Tibial nerve (tissue), 4 donors: Measurements from ENCODE around the gene CMSS1. TPM values are rescaled to one million over a fixed set of nuclear protein-coding genes. Genes with fewer than 3 reads are reported as not detected.
"Not testable (repeated sequence)": the region's sequence is repeated elsewhere in the genome, so short reads cannot be mapped to it uniquely, and the experiment has no call there.

Experiments used
- DNase-seq, 2 donors: peaks; one replicate each; pipeline ENCODE4 v3.0.0-alpha.2; 2019; ENCODE audit warnings: low spot score in 2 of 2
- H3K27ac ChIP-seq, 4 donors: fragments of 200-600 bp; sonication (generic) in 3 of 4; one replicate each; pipeline ENCODE4 v1.5.1; 2017 to 2019; ENCODE audit warnings: mild to moderate bottlenecking in 1 of 4
- H3K27me3 ChIP-seq, 2 donors: fragments of 200-600 bp; sonication (generic) in 1 of 2; one replicate each; pipeline versions ENCODE4 v1.5.1 to v1.6.0; 2017 to 2019
- H3K36me3 ChIP-seq, 3 donors: fragments of 200-600 bp; sonication (generic); one replicate each; pipeline ENCODE4 v1.5.1; 2018 to 2019
- H3K4me1 ChIP-seq, 4 donors: fragments of 200-600 bp; sonication (generic) in 3 of 4; one replicate each; pipeline ENCODE4 v1.5.1; 2017 to 2019
- H3K4me3 ChIP-seq, 4 donors: fragments of 200-600 bp; sonication (generic) in 3 of 4; one replicate each; pipeline ENCODE4 v1.5.1; 2017 to 2019; ENCODE audit warnings: mild to moderate bottlenecking in 1 of 4, moderate library complexity in 1 of 4
- H3K9me3 ChIP-seq, 4 donors: fragments of 200-600 bp; sonication (generic) in 3 of 4; one replicate each; pipeline ENCODE4 v1.5.1; 2017 to 2019
- EP300 ChIP-seq, 2 donors: sonication (generic); formaldehyde crosslinking; IDR thresholded peaks; one replicate each; pipeline ENCODE4 v1.6.1; 2017; ENCODE audit warnings: antibody characterized with exemption in 2 of 2, mild to moderate bottlenecking in 1 of 2
- POLR2A ChIP-seq, 2 donors: fragments of 450-650 bp; IDR thresholded peaks; one replicate each; pipeline ENCODE4 v1.6.1; 2017; ENCODE audit warnings: antibody characterized with exemption in 2 of 2, mild to moderate bottlenecking in 2 of 2, moderate library complexity in 2 of 2
- WGBS, 2 donors: methylation state at CpG; one replicate each; pipeline ENCODE4 v1.1.5; 2018; 5-methylcytosine and 5-hydroxymethylcytosine counted together
- total RNA-seq, 4 donors: library from RNA; depleted of rRNA; stranded (reverse); fragments of >200 nt; gene quantifications; one replicate each; pipeline ENCODE4 v1.1.0, GENCODE V29; 2016
- TF ChIP-seq, protein P1 (sequence below), 5 experiments: fragments of 200-600 bp in 3 of 5; fragments of 450-650 bp in 2 of 5; sonication (generic) in 3 of 5; IDR thresholded peaks; one replicate each; pipeline ENCODE4 v1.5.1; 2016 to 2019; ENCODE audit warnings: antibody characterized with exemption in 5 of 5, mild to moderate bottlenecking in 3 of 5, moderate library complexity in 2 of 5

Gene CMSS1
- total RNA-seq, 4 donors from 2014 or later, result 5.5 to 29.1 (median 15.7) TPM

DNA sequence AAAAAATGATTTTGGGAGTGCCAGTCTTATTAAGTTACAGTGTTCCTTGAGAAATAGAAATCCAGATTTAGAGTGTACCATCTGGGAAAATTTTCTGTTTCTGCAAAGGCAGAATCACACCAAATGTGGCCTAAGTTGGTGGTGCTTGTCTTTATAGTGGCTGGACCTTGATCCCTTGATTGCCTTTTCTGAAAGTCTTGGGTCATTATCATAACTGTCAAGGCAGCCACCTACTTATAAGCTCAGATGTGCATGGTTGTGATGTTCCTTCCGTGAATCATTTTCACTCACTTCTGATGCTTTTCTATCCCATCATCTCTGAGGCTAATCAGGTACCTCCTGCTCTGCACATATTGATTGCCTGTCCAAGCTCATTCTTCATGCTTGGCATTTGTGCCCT lies 20.1 kb downstream of the CMSS1 start:
- TF ChIP-seq POLR2A (IDR thresholded peaks at IDR 0.05) (no peak), EP300 (IDR thresholded peaks at IDR 0.05) (no peak)
- TF ChIP-seq, protein P1, sequence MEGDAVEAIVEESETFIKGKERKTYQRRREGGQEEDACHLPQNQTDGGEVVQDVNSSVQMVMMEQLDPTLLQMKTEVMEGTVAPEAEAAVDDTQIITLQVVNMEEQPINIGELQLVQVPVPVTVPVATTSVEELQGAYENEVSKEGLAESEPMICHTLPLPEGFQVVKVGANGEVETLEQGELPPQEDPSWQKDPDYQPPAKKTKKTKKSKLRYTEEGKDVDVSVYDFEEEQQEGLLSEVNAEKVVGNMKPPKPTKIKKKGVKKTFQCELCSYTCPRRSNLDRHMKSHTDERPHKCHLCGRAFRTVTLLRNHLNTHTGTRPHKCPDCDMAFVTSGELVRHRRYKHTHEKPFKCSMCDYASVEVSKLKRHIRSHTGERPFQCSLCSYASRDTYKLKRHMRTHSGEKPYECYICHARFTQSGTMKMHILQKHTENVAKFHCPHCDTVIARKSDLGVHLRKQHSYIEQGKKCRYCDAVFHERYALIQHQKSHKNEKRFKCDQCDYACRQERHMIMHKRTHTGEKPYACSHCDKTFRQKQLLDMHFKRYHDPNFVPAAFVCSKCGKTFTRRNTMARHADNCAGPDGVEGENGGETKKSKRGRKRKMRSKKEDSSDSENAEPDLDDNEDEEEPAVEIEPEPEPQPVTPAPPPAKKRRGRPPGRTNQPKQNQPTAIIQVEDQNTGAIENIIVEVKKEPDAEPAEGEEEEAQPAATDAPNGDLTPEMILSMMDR (IDR thresholded peaks at IDR 0.05), result no peak
- DNase-seq, result no peak
- no peaks in the 10 kb centered on the region for H3K9me3 ChIP-seq

DNA sequence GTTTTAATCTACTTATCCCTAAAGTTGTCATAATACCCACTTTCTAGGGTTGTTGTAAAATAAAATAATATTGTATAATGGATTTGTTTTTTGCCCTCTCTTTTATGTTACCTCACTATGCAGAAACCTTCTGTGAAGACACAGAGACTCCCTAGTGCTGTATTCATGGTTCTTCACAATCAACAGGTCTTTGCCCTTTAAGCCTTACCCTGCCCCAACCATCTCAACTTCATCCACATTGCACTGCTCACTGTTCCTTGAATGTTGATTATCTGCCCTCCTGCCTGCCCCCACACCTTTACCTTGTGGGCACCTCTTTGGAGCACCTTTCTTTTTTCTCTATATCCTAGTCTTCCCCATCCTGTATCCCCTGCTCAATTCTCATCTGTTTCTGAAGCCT lies 21.1 kb downstream of the CMSS1 start:
- Histone ChIP-seq H3K27ac (no peak overlapping the region), H3K4me1 (peaks cover 0 to 17% (median 9%) of the 10 kb centered on the region in 4 donors), H3K36me3 (no peaks in the 10 kb centered on the region), H3K4me3 (no peak overlapping the region), H3K27me3 (no peaks in the 10 kb centered on the region), H3K9me3 (no peaks in the 10 kb centered on the region)
- no peak for TF ChIP-seq EP300 (IDR thresholded peaks at IDR 0.05)
- no peak for TF ChIP-seq POLR2A (IDR thresholded peaks at IDR 0.05)
- TF ChIP-seq, protein P1 (IDR thresholded peaks at IDR 0.05), result no peak
- no peak for DNase-seq

More for the DNA sequence above, 20.1 kb downstream of the CMSS1 start:
- H3K27ac ChIP-seq, result no peak overlapping the region
- peaks cover 0 to 16% (median 0%) of the 10 kb centered on the region in 4 donors for H3K4me1 ChIP-seq
- no peak overlapping the region for H3K4me3 ChIP-seq
- no peaks in the 10 kb centered on the region for H3K36me3 ChIP-seq
- 94 to 95% methylated on average over 1 of the region's 1 CpG for WGBS, 2 donors
- H3K27me3 ChIP-seq, result no peaks in the 10 kb centered on the region

DNA sequence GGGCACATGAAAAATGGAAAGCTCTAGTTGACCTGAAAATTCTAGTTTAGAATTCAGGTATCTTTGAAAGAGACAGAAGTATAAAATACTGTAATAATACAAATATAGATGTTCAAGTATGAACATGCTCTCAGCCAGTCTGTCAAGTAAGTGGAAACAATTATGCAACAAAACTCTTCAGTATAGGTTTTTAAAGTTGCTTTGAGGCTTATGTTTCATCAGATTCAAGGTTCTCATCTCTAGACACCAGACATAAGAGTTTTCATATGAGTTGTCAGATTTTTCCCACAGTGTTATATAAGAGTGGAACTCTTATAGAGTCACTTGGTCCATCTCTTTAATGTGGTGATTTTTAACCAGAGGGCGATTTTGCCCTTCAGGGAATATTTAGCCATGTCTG lies 22.0 kb downstream of the CMSS1 start:
- Histone ChIP-seq H3K9me3 (no peaks in the 10 kb centered on the region), H3K27ac (no peak overlapping the region), H3K4me3 (no peak overlapping the region), H3K4me1 (peaks cover 0 to 18% (median 16%) of the 10 kb centered on the region in 4 donors), H3K36me3 (no peaks in the 10 kb centered on the region), H3K27me3 (no peaks in the 10 kb centered on the region)
- no peak for DNase-seq
- 85 to 90% methylated on average over 1 of the region's 1 CpG for WGBS, 2 donors
- TF ChIP-seq, protein P1 (IDR thresholded peaks at IDR 0.05), result no peak
- TF ChIP-seq EP300 (IDR thresholded peaks at IDR 0.05), result no peak
- no peak for TF ChIP-seq POLR2A (IDR thresholded peaks at IDR 0.05)

DNA sequence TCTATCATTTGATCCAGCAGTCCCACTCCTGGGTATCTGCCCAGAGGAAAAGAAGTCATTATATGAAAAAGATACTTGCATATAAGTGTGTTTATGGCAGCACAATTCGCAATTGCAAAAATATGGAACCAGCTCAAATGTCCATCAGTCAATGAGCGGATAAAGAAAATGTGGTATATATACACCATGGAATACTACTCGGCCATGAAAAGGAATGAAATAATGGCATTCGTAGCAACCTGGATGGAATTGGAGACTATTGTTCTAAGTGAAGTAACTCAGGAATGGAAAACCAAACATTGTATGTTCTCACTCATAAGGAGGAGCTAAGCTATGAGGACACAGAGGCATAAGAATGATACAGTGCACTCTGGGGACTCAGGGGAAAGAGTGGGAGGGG lies 24.3 kb downstream of the CMSS1 start:
- H3K4me3 ChIP-seq, H3K27me3 ChIP-seq, H3K36me3 ChIP-seq, H3K27ac ChIP-seq, DNase-seq, H3K9me3 ChIP-seq: not testable (repeated sequence)
- 92 to 97% methylated on average over 4 of the region's 4 CpGs for WGBS, 2 donors
- peaks cover 0 to 41% (median 19%) of the 10 kb centered on the region in 4 donors for H3K4me1 ChIP-seq

DNA sequence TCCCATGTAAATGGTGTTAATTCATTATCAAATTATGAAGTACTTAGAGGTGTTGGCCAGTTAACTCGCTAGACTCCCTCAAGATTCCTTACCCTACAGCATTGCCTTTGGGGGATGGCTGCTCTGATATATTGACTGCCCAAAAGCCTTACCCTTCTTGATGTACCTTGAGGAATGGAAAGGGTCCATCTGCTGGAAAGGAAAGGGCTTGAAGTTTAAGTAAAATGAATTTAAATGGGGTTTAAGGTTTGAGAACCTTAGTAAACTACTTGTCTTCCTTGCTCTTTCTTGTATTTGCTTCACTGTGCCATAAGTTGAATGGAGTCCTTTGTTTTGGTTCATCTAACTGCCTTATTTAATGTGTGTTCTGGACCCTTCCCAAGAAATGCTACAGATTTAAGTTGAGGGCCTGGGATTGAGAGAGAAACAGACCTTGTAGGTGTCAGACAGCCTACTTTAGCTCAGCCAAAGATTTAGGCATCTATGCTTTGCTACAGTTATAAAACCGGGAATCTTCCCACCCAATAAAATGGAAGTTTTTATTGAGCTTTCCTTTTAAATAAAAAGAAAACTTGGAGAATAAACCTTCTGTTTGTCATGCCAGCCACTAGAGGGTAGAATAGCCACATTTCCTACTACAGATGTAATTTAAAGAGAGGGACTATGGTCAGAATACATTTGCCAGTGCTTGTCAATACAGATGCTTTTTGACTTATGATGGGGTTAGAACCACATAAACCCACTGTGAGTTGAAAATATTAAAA lies 25.3 kb downstream of the CMSS1 start:
- WGBS, 2 donors, result 44 to 45% methylated on average over 2 of the region's 2 CpGs
- Histone ChIP-seq H3K27me3 (no peaks in the 10 kb centered on the region), H3K36me3 (no peaks in the 10 kb centered on the region), H3K4me1 (peaks cover 0 to 51% (median 19%) of the 10 kb centered on the region in 4 donors), H3K27ac (peak overlapping the region in 3 of 4 donors; percentile 57 to 73 (median 61)), H3K4me3 (no peak overlapping the region), H3K9me3 (no peaks in the 10 kb centered on the region)
- TF ChIP-seq, protein P1 (IDR thresholded peaks at IDR 0.05), result peak; percentile 53 to 82 (median 67)
- TF ChIP-seq EP300 (IDR thresholded peaks at IDR 0.05), result no peak
- DNase-seq, result no peak
